Esophagus squamous epithelium (tissue), 4 donors: ENCODE measurements around the gene NUP188.

Experiments
- CTCF ChIP-seq, 6 experiments: fragments of 450-650 bp in 4 of 6; fragments of 200-600 bp in 2 of 6; sonication (generic) in 2 of 6; IDR thresholded peaks; one replicate each; pipeline ENCODE4 v1.5.1; 2016 to 2019; ENCODE audit warnings: antibody characterized with exemption in 6 of 6, mild to moderate bottlenecking in 4 of 6, moderate library complexity in 4 of 6
- POLR2A ChIP-seq, 4 donors: fragments of 450-650 bp; IDR thresholded peaks; one replicate each; pipeline ENCODE4 v1.6.1; 2017; ENCODE audit warnings: antibody characterized with exemption in 4 of 4, mild to moderate bottlenecking in 4 of 4, moderate library complexity in 3 of 4

GRCh38 chr9:129022037-129022436, 74.5 kb downstream of the NUP188 start:
- TF ChIP-seq CTCF (IDR thresholded peaks at IDR 0.05), result no peak
- no peak for TF ChIP-seq POLR2A (IDR thresholded peaks at IDR 0.05)
